GM21381 (cell line): ENCODE results near the gene MDM2.
"Not testable (repeated sequence)": the region's sequence is repeated elsewhere in the genome, so short reads cannot be mapped to it uniquely, and the experiment has no call there.

ENCODE experiments used
- ATAC-seq: cut with Tn5 transposase; IDR thresholded peaks from one replicate; pipeline ENCODE4 v1.9.1; 2021; ENCODE audit warnings: mild to moderate bottlenecking, moderate library complexity; ENCODE audit not compliant: unreplicated experiment

The MDM2 gene

DNA sequence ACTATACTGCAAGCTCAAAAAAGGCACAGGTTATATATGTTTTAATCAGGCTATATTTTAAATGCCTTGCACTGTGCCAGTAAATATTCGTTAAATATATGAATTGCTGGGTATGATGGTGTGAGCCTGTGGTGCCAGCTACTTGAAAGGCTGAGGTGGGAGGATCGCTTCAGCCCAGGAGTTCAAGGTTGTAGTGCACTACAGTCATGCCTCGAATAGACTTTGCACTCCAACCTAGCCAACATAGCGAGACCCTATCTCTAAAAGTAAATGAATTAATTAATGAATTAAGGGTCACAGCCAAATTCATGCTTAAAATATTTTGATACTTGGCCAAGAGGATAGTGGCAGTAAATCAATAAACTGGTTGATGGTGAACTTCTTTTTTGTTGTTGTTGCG is 22.2 kb upstream of the MDM2 start:
- no peak for ATAC-seq

DNA sequence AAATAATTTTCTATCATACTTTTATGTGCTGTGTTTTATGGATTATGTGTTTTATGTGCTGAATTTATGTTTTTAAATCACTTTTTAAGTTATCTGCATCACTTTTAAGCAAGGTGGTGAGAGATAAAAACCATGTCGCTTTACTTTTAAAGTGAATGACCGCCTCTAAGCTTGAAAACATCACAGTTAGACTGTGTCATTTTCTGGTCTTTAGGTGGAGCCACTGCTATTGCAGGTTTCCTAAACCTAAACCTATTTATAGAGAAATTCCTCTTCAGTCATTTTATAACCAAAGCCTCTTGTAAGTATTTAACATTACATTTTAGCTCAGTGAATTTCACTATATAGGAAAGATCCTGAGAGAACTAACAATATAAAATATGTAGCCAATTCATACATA is 21.0 kb upstream of the MDM2 start:
- ATAC-seq, result no peak

- ATAC-seq, result no peak
Observed at GRCh38 chr12:68788554-68789143, 19.3 kb upstream of the MDM2 start.

DNA sequence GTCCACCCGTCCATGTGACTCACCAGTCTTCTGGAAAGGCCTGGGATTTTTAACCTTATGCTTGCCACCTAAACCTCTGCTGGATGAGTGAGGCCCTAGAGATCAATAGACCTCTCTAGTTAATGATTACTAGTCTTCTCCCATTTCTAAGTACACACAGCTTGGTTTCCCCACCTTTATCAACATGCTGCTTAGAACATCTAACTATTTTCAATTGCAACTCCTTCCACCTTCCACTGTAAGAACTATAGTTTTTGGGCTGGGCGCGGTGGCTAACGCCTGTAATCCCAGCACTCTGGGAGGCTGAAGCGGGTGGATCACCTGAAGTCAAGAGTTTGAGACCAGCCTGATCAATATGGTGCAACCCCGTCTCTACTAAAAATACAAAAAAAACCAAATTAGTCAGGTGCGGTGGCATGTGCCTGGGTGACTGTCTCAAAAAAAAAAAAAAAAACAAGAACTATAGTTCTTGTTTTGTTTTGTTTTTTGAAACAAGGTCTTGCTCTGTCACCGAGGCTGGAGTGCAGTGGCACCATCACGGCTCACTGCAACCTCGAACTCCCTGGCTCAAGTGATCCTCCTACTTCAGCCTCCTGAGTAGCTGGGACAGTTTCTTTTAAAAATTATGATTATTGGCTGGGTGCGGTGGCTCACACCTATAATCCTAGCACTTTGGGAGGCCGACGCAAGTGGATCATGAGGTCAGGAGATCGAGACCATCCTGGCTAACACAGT is 18.7 kb upstream of the MDM2 start:
- no peak for ATAC-seq

- ATAC-seq, result no peak
Observed at GRCh38 chr12:68790081-68790951, 17.7 kb upstream of the MDM2 start.

- ATAC-seq, result no peak
Observed at GRCh38 chr12:68790952-68791234, 17.1 kb upstream of the MDM2 start.

DNA sequence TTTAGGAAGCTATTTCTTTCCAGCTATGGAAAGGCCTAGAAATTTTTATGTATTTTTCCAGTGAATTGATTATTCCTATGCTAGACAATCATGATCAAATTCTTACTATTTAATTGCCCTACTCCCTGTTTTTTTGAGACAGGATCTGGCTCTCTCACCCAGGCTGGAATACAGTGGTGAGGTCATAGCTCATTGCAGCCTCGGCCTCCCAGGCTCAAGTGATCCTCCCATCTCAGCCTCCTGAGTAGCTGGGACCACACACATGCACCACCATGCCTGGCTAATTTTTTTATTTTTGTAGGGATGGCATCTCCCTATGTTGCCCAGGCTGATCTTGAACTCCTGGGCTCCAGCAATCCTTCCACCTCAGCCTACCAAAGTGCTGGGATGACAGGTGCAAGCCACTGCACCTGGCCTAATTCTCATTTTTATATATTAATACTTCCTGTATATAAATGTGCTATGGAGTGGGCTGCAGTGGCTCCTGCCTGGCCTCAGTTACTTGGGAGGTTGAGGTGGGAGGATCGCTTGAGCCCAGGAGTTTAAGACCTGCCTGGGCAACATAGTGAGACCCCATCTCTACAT is 16.0 kb upstream of the MDM2 start:
- ATAC-seq, result no peak

DNA sequence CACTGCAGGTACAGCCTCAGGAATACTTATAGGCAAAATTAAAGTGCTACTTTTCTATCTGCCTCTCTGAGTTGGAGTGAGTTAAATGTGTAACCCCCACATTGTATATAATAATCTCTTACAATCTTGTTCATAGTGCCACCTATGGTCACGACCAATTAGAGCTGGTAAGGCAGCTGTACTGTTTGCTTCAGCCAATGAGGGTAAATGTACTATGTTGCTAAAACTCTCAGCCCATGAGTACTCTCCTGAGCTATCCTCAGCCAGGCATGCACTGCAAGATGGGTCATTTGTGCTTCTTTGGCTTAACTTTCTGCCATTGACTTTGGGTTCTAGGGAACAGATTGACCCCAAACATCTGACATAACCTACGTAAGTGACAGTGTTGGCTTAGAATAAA is 15.0 kb upstream of the MDM2 start:
- peak; percentile 75 for ATAC-seq

DNA sequence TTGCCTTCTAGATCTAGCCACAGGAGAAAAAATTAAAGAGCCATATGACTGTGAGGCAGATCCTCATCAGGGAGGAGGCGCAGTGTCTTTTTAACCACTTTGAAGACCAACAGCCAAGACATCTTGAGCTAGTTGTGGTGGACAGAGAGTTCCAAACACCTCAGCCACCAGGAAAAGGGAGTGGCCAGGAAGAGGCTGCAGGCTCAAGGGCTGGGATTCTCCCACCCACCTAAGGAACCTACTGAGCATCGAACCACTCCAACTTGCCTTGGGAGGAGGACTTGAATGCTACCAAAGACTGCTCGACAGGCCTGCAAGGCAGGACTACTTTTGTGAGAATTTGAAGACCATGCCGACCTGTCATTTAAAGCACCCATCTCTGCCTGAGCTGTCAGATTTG is 14.5 kb upstream of the MDM2 start:
- no peak for ATAC-seq

DNA sequence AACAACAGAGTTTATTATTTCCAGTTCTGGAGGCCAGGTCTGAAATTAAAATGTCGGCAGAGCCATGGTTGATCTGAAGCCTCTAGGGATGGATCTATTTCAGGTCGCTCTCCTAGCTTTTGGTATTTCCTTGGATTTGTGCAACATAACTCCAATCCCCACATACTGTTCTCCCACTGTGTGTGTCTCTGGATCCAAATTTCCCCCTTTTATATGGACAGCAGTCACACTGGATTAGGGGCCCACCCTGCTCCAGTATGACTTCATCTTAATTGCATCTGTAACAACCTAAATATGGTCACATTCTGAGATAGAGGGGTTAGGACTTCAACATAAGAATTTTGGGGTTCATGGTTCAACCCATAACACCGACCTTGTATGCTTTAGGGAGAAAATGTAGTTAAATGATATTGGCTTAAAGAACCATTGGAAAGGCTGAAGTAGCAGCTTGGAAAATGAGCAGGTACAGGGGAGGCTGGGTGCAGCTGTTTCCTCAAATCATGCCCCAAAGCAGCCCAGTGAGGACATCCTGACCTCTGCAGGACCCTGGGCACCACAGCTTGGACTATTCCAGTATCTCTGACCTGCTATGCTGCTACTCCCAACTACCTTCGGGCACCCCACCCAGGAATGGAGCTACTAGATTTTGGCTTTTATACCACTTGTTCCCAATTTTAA is 13.9 kb upstream of the MDM2 start:
- no peak for ATAC-seq

GRCh38 chr12:68794653-68795251 is 13.2 kb upstream of the MDM2 start:
- ATAC-seq, result no peak

DNA sequence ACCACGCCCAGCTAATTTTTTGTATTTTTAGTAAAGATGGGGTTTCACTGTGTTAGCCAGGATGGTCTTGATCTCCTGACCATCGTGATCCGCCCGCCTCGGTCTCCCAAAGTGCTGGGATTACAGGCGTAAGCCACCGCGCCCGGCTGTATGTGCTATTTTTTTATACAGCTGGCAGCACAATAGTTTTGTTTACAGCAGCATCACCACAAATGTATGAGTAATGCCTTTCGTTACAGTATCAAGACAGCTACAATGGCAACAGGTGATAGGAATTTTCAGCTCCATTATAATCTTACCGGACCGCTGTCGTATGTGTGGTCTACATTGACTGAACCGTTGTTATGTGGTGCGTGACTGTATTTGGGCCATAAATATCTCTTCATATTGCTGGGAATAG is 11.6 kb upstream of the MDM2 start:
- no peak for ATAC-seq

DNA sequence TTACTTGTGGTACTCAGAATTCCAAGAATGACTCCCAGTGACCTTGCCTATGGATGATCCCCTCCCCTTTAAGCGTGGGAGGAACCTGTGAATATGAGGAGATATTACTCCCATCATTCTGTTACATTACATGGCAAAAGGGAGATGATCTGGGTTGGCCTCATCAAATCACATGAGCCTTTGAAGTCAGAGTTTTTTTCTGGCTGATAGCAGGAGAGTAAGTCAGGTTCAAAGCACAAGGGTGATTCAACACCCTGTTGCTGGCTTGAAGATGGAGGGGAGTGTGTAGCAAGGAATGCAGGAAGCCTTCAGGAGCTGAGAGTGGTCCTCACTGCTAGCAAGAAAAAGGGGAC is 9.1 kb upstream of the MDM2 start:
- no peak for ATAC-seq

DNA sequence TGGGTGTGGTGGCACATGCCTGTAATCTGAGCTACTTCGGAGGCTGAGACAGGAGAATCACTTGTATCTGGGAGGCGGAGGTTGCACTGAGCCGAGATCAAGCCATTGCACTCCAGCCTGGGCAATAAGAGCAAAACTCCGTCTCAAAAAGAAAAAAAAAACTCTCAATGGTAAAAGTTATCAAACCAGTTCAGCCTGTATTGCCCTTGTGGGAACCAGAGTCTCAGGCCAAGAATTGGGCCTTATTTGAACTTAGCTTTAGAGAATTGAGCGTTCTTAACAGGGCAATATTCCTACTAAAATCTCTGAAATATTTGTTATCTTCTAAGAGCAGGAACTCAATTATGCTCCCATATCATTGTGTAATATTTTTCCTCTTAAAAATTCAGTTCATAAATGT is 7.7 kb upstream of the MDM2 start:
- no peak for ATAC-seq

DNA sequence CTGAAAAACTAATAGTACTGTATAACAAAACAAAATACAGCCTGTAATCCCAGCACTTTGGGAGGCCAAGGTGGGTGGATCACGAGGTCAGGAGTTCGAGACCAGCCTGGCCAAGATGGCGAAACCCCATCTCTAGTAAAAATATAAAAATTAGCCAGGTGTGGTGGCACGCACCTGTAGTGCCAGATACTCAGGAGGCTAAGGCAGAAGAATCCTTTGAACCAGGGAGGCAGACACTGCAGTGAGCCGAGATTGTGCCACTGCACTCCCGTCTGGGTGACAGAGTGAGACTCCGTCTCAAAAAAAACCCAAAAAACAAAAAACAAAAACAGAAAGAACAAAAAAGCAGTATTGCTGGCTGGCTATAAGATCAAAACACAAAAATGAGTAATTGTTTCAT is 6.9 kb upstream of the MDM2 start:
- not testable (repeated sequence) for ATAC-seq

- not testable (repeated sequence) for ATAC-seq
Observed at GRCh38 chr12:68802372-68802745, 5.6 kb upstream of the MDM2 start.

DNA sequence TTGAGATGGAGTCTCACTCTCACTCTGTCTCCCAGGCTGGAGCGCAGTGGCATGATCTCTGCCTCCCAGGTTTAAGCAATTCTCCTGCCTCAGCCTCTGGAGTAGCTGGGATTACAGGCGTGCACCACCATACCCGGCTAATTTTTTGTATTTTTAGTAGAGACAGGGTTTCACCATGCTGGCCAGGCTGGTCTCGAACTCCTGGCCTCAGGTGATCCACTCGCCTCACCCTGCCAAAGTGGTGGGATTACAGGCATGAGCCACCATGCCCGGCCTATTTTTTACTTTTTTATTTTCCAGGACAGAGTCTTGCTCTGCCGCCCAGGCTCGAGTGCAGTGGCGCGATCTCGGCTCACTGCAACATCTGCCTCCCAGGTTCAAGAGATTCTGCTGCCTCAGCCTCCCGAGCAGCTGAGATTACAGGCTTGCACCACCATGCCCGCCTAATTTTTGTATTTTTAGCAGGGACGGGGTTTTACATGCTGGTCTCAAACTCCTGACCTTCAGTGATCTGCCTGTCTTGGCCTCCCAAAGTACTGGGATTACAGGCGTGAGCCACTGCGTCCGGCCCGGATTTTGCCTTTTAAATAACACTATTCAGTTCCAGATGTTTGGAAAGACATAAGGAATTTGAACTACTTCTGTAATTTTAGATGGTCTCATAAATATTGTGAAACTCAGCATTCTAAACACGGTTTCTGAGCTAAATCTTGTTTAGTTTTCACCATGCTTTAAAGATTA is 4.9 kb upstream of the MDM2 start:
- ATAC-seq, result not testable (repeated sequence)

DNA sequence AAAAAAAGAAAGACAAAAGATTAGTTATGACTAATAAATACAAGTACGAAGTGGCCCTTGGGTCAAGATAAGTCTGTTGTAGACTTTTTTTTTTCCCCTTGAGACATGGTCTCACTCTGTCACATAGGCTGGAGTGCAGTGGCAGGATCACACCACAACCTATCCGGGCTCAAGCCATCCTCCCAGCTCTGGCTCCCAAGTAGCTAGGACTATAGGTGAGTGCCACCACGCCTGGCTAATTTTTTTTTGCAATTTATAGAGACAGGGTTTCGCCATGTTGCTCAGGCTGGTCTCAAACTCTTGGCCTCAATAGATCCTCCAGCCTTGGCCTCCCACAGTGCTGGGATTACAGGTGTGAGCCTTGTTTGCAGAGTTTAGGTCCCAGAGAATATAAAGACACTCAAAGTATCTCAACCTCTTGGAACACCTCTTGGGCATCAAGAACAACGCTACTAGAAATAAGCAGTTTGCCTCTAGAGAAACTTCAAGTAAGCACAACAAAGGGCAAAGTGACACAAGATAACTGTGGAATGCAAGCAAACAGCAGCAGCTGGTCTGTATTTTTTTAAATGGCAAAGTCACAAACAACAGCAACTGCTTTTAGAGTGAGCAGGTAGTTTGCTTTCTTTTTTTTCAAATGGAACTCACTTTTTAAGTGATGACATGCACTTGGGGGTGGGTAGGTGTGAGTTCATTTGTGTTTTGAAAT is 3.9 kb upstream of the MDM2 start:
- ATAC-seq, result no peak

DNA sequence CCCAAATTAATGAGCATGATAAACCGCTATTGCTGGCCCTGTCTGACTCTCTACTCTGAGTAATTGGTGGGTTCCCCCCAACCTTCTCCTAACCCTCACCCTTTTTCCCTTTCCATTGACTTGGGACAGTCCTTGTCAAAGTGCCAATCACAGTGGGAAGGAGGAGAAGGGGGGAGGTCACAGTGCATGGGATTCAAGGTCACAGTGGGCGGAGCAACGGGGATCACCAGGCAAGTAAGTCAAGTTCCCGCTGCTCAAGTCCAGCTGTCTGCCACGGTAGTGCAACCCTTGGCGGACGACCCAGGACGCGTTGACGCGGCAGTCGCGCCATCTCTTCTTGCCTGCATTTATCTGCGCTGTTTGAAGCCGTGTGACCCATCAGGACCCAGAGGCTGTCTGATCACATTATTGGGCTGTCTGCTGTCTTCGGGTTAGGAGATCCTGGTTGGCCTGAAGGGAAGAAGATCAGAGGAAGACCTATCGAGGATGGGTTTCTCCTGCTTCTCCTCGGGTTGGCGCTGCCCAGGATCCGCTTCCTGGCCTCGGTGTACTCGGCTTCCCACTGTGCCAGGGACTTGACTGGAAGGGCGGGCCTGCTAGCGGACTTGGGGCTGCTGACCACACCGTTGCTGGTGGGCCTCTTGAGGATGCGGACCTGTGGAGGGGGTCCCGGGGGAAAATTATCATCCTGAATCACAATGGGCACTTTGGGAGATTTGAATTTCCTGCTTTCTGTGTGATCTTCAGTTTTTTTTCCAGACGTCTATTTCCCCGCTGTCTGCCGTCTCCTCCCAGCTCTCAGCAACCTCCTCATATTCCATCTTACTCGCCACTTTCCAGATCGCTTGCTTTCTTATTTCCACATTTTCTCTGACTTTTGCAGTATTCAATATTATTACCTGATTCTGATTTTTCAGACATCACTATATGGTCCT is 3.1 kb upstream of the MDM2 start:
- no peak for ATAC-seq
